HepG2 (cell line): ENCODE results near the gene MT1HL1. TPM values are rescaled to one million over a fixed set of nuclear protein-coding genes. Genes with fewer than 3 reads are reported as not detected.
A peak's percentile ranks its signal among the peaks of the same experiment; 100 is the strongest.

Experiments used
- ATAC-seq: fragments of 200-7000 bp; cut with Tn5 transposase; 3 replicates; pipeline ENCODE4 v1.9.1; 2020; ENCODE audit warnings: mild to moderate bottlenecking, moderate library complexity
- BruUV-seq: library from RNA; stranded (reverse); fragments of 400-500 nt; replicated peaks from 2 replicates; lab custom pipeline; 2021; lab: Mats Ljungman, UMichigan
- CTCF ChIA-PET: fragments of 300-600 bp; formaldehyde crosslinking; extraction: SDS; loops from one replicate; lab custom pipeline; 2021; ENCODE audit warnings: low total read pairs, inconsistent platforms, low intra/inter-chr PET ratio; lab: Yijun Ruan, JAX
- POLR2A ChIA-PET: fragments of 350-600 bp; sonication (Branson Sonifier 250); formaldehyde crosslinking; loops from one replicate; lab custom pipeline; 2020; ENCODE audit warnings: antibody characterized with exemption, inconsistent platforms; lab: Yijun Ruan, JAX
- DNase-seq: peaks from one replicate; pipeline ENCODE4 v3.0.0-alpha.2; 2015; ENCODE audit warnings: low spot score
- FAIRE-seq: peaks from 3 replicates; lab custom pipeline; 2011; peaks lifted over from hg19 to GRCh38; lab: Jason Lieb, UNC
- H2AFZ ChIP-seq: one replicate; pipeline ENCODE4 v1.6.1; 2011; ENCODE audit warnings: low read length, inconsistent platforms
- H3K27ac ChIP-seq: fragments of 300-600 bp; 3 replicates; pipeline ENCODE4 v1.8.0; 2011; ENCODE audit warnings: mixed run types, mild to moderate bottlenecking, mixed read lengths, low read length, inconsistent platforms; ENCODE audit not compliant: insufficient read depth; ENCODE audit errors: extremely low read length
- H3K27me3 ChIP-seq, 2 experiments: fragments of 200-600 bp in 1 of 2; 2 replicates in 1 of 2; 3 replicates in 1 of 2; pipeline versions ENCODE4 v1.6.0 to v1.8.0; 2011; ENCODE audit warnings: low read length in 2 of 2, mild to moderate bottlenecking in 2 of 2, moderate library complexity in 2 of 2, inconsistent platforms in 1 of 2; ENCODE audit not compliant: insufficient read depth in 2 of 2, control insufficient read depth in 1 of 2
- H3K36me3 ChIP-seq, 2 experiments: fragments of 200-600 bp in 1 of 2; replicated peaks in 1 of 2; 2 replicates in 1 of 2; 3 replicates in 1 of 2; pipeline versions ENCODE4 v1.5.1 to v1.8.0; 2011; ENCODE audit warnings: low read length in 2 of 2, inconsistent platforms in 1 of 2; ENCODE audit not compliant: insufficient read depth in 2 of 2, control insufficient read depth in 1 of 2
- H3K4me1 ChIP-seq: 2 replicates; pipeline ENCODE4 v1.5.1; 2012; ENCODE audit warnings: low read length, inconsistent platforms; ENCODE audit not compliant: insufficient read depth
- H3K4me2 ChIP-seq: 2 replicates; pipeline ENCODE4 v1.6.0; 2011; ENCODE audit warnings: low read depth, low read length, inconsistent platforms
- H3K4me3 ChIP-seq, 3 experiments: fragments of 200-600 bp in 1 of 3; sonication (generic), shearing (Covaris generic) in 1 of 3; replicated peaks in 1 of 3; 2 replicates each; pipeline ENCODE4 v1.5.1; 2011 to 2016; ENCODE audit warnings: low read length in 3 of 3, inconsistent platforms in 2 of 3, low read depth in 2 of 3, mild to moderate bottlenecking in 2 of 3, control low read depth in 1 of 3, mixed read lengths in 1 of 3; ENCODE audit not compliant: insufficient read depth in 1 of 3
- H3K79me2 ChIP-seq: one replicate; pipeline ENCODE4 v1.6.1; 2011; ENCODE audit warnings: low read length, inconsistent platforms; ENCODE audit not compliant: insufficient read depth
- H3K9ac ChIP-seq: 2 replicates; pipeline ENCODE4 v1.6.0; 2011; ENCODE audit warnings: mild to moderate bottlenecking, low read depth, low read length, inconsistent platforms; ENCODE audit not compliant: insufficient read depth
- H3K9me3 ChIP-seq: 2 replicates; pipeline ENCODE4 v1.5.1; 2012; ENCODE audit warnings: mild to moderate bottlenecking, low read length
- H4K20me1 ChIP-seq: 2 replicates; pipeline ENCODE4 v1.6.0; 2011; ENCODE audit warnings: inconsistent platforms, mild to moderate bottlenecking, low read length, moderate library complexity; ENCODE audit not compliant: insufficient read depth
- CEBPB ChIP-seq: IDR thresholded peaks from 2 replicates; pipeline ENCODE4 v1.6.1; 2011; ENCODE audit warnings: low read depth, low read length, improper control_type of control experiment, borderline replicate concordance
- CTCF ChIP-seq: sonication (generic); formaldehyde crosslinking; IDR thresholded peaks from 2 replicates; pipeline ENCODE4 v1.5.0; 2020; ENCODE audit warnings: mild to moderate bottlenecking, missing genetic modification reagents, moderate library complexity
- EP300 ChIP-seq, 3 experiments: sonication (generic) in 1 of 3; formaldehyde crosslinking in 1 of 3; IDR thresholded peaks; 2 replicates each; pipeline versions ENCODE4 v1.5.1 to v1.6.1; 2011 to 2020; ENCODE audit warnings: low read depth in 2 of 3, low read length in 2 of 3, borderline replicate concordance in 1 of 3, improper control_type of control experiment in 1 of 3, mild to moderate bottlenecking in 1 of 3, missing genetic modification reagents in 1 of 3, moderate library complexity in 1 of 3
- GZF1 ChIP-seq: sonication (generic); formaldehyde crosslinking; IDR thresholded peaks from 2 replicates; pipeline ENCODE4 v1.5.1; 2020; ENCODE audit warnings: mild to moderate bottlenecking, missing genetic modification reagents
- MXI1 ChIP-seq: IDR thresholded peaks from 3 replicates; pipeline ENCODE4 v1.6.1; 2012; ENCODE audit warnings: low read depth, low read length, inconsistent platforms, borderline replicate concordance
- RFXANK ChIP-seq: IDR thresholded peaks from 2 replicates; pipeline ENCODE4 v1.6.1; 2016
- ZFP82 ChIP-seq: sonication (generic); formaldehyde crosslinking; IDR thresholded peaks from 2 replicates; pipeline ENCODE4 v1.5.1; 2020; ENCODE audit warnings: mild to moderate bottlenecking, missing genetic modification reagents, borderline replicate concordance
- WGBS: methylation state at CpG from one replicate; pipeline ENCODE4 v1.1.6; 2017; ENCODE audit warnings: low lambda C conversion rate; 5-methylcytosine and 5-hydroxymethylcytosine counted together
- in situ Hi-C: cut with HindIII; loops from 2 replicates; pipeline ENCODE4 v1.10.0; 2017; ENCODE audit warnings: low pct_unique_long_range_greater_than_20kb; ENCODE audit not compliant: extremely low pct_ligation_motif_present
- intact Hi-C: fragments of 100-400 bp; cut with micrococcal nuclease; formaldehyde crosslinking; loops from one replicate; pipeline ENCODE4 v1.10.0; 2022; ENCODE audit not compliant: unreplicated experiment
- polyA plus RNA-seq, 8 experiments: library from polyadenylated mRNA; depleted of rRNA in 3 of 8; stranded (reverse) in 7 of 8; unstranded in 1 of 8; fragments of >200 nt; fragmentation: Illumina TruSeq in 4 of 8; extraction: Trizol in 4 of 8; gene quantifications; 2 replicates each; pipeline versions ENCODE4 v1.2.1 to v1.2.3, GENCODE V29; 2011 to 2016; ENCODE audit warnings: low read depth in 4 of 8, missing spikeins in 1 of 8, mixed read lengths in 1 of 8; ENCODE audit not compliant: insufficient read depth in 1 of 8
- total RNA-seq, 5 experiments: library from RNA; depleted of rRNA; stranded (reverse); fragments of >200 nt; fragmentation: Illumina TruSeq; extraction: Trizol; gene quantifications; 2 replicates each; pipeline ENCODE4 v1.2.3, GENCODE V29; 2016; ENCODE audit warnings: low read depth in 1 of 5
- TF ChIP-seq, protein P1 (sequence below): sonication (generic); formaldehyde crosslinking; IDR thresholded peaks from 2 replicates; pipeline ENCODE4 v1.4.0; 2020; ENCODE audit warnings: missing genetic modification reagents
- TF ChIP-seq, protein P2 (sequence below): sonication (generic); formaldehyde crosslinking; IDR thresholded peaks from 2 replicates; pipeline ENCODE4 v1.4.0; 2020; ENCODE audit warnings: mild to moderate bottlenecking, low read depth, missing genetic modification reagents
- TF ChIP-seq, protein P3 (sequence below): IDR thresholded peaks from 2 replicates; pipeline ENCODE4 v1.6.1; 2016; ENCODE audit warnings: mild to moderate bottlenecking

The MT1HL1 gene
- total and polyA plus RNA-seq, 2 of the 13 experiments (the other 11 are each of a cell fraction or from before 2014, with no cell fraction given), result not detected

DNA sequence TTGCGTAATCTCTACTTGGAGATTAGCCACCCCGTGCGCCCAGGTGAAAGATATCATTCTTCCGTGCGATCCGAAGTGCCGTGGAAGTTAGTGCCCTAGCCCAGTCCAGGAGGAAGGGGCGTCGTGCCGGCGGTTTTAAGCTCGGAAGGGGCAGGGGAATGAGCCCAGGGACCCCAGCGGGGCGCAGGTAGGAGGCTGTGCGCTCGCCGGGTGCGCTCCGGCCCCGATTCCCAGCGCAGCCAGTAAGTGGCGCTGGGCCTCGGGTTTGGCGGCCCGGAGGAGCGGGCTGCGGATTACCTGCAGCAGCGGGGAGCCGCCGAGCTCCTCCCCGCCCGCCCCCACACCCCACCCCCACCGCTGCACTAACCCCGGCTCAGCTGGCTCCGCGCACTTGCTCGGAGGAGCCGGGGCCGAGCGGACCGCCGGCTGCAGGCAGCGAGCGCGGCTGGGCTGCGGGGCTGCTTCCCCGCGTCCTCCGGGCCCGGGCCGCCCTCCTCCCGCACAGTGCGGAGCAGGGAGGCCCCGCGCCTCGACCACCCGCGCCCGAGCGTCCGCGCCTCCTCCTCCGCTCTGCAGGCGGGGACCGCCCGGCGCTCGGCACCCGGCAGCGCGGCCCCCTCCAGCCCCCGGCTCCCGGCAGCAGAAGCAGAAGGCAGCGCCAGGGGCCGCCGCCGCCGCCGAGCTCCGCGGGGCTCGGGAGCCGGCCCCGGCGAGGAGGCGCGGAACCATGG lies 37.7 kb upstream of the MT1HL1 start, which contains the start of gene RYR2:
RYR2 (plus strand) TSS at position 390 of the 731 bp plus-strand sequence; CDS start at position 728, 338 bp downstream.
- Histone ChIP-seq H3K9ac (no peak within 1 kb of the TSS), H2AFZ (no peak within 1 kb of the TSS), H3K4me1 (no peaks in the 10 kb centered on the region), H3K9me3 (no peaks in the 10 kb centered on the region), H3K79me2 (no peaks in the 10 kb centered on the region), H3K27ac (no peak within 1 kb of the TSS), H3K27me3 (peaks cover 0 to 31% of the 10 kb centered on the region in 2 experiments; a peak in 2 of 5 replicates), H3K4me3 (peak within 1 kb of the TSS in 1 of 3 experiments; percentile 16; a peak in 2 of 6 replicates), H3K36me3 (no peaks in the 10 kb centered on the region), H4K20me1 (no peaks in the 10 kb centered on the region), H3K4me2 (peak within 1 kb of the TSS; percentile 63)
- in situ Hi-C loops, result no loop called here
- DNase-seq (no peak), ATAC-seq (peak; percentile 94), FAIRE-seq (no peak)
- POLR2A ChIA-PET, result no interaction called here
- no TSS peak for BruUV-seq
- CTCF ChIA-PET, result no interaction called here
- 38% methylated on average over 6 of the region's 87 CpGs for WGBS
- intact Hi-C loops, result no loop called here
- peak; percentile 53 for TF ChIP-seq CTCF
- TF ChIP-seq GZF1 (CRISPR knock-in tag), result peak; percentile 51; the same call in 1 of the 2 replicates
- no peak for TF ChIP-seq ZFP82
- no peak for TF ChIP-seq RFXANK (CRISPR knock-in tag)
- TF ChIP-seq MXI1, result no peak
- TF ChIP-seq, protein P1, sequence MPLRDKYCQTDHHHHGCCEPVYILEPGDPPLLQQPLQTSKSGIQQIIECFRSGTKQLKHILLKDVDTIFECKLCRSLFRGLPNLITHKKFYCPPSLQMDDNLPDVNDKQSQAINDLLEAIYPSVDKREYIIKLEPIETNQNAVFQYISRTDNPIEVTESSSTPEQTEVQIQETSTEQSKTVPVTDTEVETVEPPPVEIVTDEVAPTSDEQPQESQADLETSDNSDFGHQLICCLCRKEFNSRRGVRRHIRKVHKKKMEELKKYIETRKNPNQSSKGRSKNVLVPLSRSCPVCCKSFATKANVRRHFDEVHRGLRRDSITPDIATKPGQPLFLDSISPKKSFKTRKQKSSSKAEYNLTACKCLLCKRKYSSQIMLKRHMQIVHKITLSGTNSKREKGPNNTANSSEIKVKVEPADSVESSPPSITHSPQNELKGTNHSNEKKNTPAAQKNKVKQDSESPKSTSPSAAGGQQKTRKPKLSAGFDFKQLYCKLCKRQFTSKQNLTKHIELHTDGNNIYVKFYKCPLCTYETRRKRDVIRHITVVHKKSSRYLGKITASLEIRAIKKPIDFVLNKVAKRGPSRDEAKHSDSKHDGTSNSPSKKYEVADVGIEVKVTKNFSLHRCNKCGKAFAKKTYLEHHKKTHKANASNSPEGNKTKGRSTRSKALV, result 0 out of 2 replicates have a peak, but pooled peaks have one; percentile 52
- TF ChIP-seq, protein P2, sequence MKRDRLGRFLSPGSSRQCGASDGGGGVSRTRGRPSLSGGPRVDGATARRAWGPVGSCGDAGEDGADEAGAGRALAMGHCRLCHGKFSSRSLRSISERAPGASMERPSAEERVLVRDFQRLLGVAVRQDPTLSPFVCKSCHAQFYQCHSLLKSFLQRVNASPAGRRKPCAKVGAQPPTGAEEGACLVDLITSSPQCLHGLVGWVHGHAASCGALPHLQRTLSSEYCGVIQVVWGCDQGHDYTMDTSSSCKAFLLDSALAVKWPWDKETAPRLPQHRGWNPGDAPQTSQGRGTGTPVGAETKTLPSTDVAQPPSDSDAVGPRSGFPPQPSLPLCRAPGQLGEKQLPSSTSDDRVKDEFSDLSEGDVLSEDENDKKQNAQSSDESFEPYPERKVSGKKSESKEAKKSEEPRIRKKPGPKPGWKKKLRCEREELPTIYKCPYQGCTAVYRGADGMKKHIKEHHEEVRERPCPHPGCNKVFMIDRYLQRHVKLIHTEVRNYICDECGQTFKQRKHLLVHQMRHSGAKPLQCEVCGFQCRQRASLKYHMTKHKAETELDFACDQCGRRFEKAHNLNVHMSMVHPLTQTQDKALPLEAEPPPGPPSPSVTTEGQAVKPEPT, result no peak
- TF ChIP-seq, protein P3, sequence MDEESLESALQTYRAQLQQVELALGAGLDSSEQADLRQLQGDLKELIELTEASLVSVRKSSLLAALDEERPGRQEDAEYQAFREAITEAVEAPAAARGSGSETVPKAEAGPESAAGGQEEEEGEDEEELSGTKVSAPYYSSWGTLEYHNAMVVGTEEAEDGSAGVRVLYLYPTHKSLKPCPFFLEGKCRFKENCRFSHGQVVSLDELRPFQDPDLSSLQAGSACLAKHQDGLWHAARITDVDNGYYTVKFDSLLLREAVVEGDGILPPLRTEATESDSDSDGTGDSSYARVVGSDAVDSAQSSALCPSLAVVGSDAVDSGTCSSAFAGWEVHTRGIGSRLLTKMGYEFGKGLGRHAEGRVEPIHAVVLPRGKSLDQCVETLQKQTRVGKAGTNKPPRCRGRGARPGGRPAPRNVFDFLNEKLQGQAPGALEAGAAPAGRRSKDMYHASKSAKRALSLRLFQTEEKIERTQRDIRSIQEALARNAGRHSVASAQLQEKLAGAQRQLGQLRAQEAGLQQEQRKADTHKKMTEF (CRISPR knock-in tag), result no peak
- TF ChIP-seq EP300 (IDR thresholded peaks at IDR 0.05; ENCODE audit: low read depth in 2 of 2, low read length in 2 of 2), result no peak
- no peak for TF ChIP-seq EP300 (CRISPR knock-in tag; IDR thresholded peaks at IDR 0.05; ENCODE audit: borderline replicate concordance)
- peak; percentile 93 for TF ChIP-seq CEBPB
- TF ChIP-seq, all 625 proteins: peak for 4
